ENCODE measurements around the gene TMEM86B.

Gene TMEM86B

GRCh38 chr19:55196803-55197202, 31.8 kb downstream of the TMEM86B start:
- POLR2A ChIA-PET, result interaction anchor here (0.7 kb wide), 1 partner anchor 59 kb away, joined by 3 read pairs; no protein-coding TSS in a partner anchor
- CTCF ChIA-PET, result no interaction called here
- Histone ChIP-seq H3K9me3 (ENCODE audit: control insufficient read depth, insufficient read depth, low read depth, low read length) (no peaks in the 10 kb centered on the region), H3K4me3 (ENCODE audit: low read depth, low read length) (no peak overlapping the region), H3K36me3 (ENCODE audit: control insufficient read depth in 2 of 2, insufficient read depth in 1 of 2, low read length in 2 of 2) (no peaks in the 10 kb centered on the region), H3K27ac (ENCODE audit: extremely low read depth, low read depth, low read length) (no peak overlapping the region), H3K4me1 (ENCODE audit: control insufficient read depth, insufficient read depth, low read length) (no peaks in the 10 kb centered on the region)
- TF ChIP-seq ZNF76 (tag by site-specific recombination; IDR thresholded peaks at IDR 0.05; ENCODE audit: borderline replicate concordance, low read depth) (peak; percentile 50; the same call in 1 of the 2 replicates), ZSCAN4 (tag by site-specific recombination; IDR thresholded peaks at IDR 0.05) (no peak), BCL11B (tag by site-specific recombination; IDR thresholded peaks at IDR 0.05; ENCODE audit: low read depth) (no peak)
- TF ChIP-seq, protein P1, sequence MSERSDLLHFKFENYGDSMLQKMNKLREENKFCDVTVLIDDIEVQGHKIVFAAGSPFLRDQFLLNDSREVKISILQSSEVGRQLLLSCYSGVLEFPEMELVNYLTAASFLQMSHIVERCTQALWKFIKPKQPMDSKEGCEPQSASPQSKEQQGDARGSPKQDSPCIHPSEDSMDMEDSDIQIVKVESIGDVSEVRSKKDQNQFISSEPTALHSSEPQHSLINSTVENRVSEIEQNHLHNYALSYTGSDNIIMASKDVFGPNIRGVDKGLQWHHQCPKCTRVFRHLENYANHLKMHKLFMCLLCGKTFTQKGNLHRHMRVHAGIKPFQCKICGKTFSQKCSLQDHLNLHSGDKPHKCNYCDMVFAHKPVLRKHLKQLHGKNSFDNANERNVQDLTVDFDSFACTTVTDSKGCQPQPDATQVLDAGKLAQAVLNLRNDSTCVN (tag by site-specific recombination; optimal IDR thresholded peaks at IDR 0.05), result no peak

- no peak for TF ChIP-seq ZNF747 (tag by site-specific recombination; IDR thresholded peaks at IDR 0.05)
- TF ChIP-seq ZNF416 (tag by site-specific recombination; IDR thresholded peaks at IDR 0.05), result no peak
- no peak for TF ChIP-seq ZNF510 (tag by site-specific recombination; IDR thresholded peaks at IDR 0.05; ENCODE audit: insufficient replicate concordance)
- TF ChIP-seq ZNF626 (tag by site-specific recombination; IDR thresholded peaks at IDR 0.05), result no peak
- TF ChIP-seq GLIS1 (tag by site-specific recombination; IDR thresholded peaks at IDR 0.05), result no peak
- no peak for TF ChIP-seq ZNF555 (tag by site-specific recombination; conservative IDR thresholded peaks at IDR 0.05)
- no peak for TF ChIP-seq PRDM4 (tag by site-specific recombination; IDR thresholded peaks at IDR 0.05)
Measured at GRCh38 chr19:55193481-55193880, 35.1 kb downstream of the TMEM86B start.

GRCh38 chr19:55189403-55189835, 39.1 kb downstream of the TMEM86B start:
- POLR2A ChIA-PET, result interaction anchor here (0.6 kb wide), 2 partner anchors 173 to 255 kb away, joined by 4 to 6 read pairs; no protein-coding TSS in a partner anchor
- Histone ChIP-seq H3K27ac (ENCODE audit: extremely low read depth, low read depth, low read length) (no peak overlapping the region), H3K4me1 (ENCODE audit: control insufficient read depth, insufficient read depth, low read length) (no peaks in the 10 kb centered on the region), H3K4me3 (ENCODE audit: low read depth, low read length) (no peak overlapping the region), H3K36me3 (ENCODE audit: control insufficient read depth in 2 of 2, insufficient read depth in 1 of 2, low read length in 2 of 2) (no peaks in the 10 kb centered on the region), H3K9me3 (ENCODE audit: control insufficient read depth, insufficient read depth, low read depth, low read length) (no peaks in the 10 kb centered on the region)
- TF ChIP-seq ZNF404 (tag by site-specific recombination; IDR thresholded peaks at IDR 0.05) (no peak), ZNF701 (tag by site-specific recombination; IDR thresholded peaks at IDR 0.05) (no peak), KLF7 (tag by site-specific recombination; IDR thresholded peaks at IDR 0.05; ENCODE audit: borderline replicate concordance) (no peak), ZBTB7A (tag by site-specific recombination; IDR thresholded peaks at IDR 0.05; ENCODE audit: low read depth) (no peak), ZNF560 (tag by site-specific recombination; IDR thresholded peaks at IDR 0.05; ENCODE audit: borderline replicate concordance) (no peak), ZNF354C (tag by site-specific recombination; IDR thresholded peaks at IDR 0.05; ENCODE audit: borderline replicate concordance, low read depth) (no peak), ZNF624 (tag by site-specific recombination; IDR thresholded peaks at IDR 0.05) (no peak), ZFP69B (tag by site-specific recombination; IDR thresholded peaks at IDR 0.05) (no peak), ZNF426 (tag by site-specific recombination; IDR thresholded peaks at IDR 0.05) (no peak), ZNF785 (tag by site-specific recombination; IDR thresholded peaks at IDR 0.05) (no peak), ZNF530 (tag by site-specific recombination; IDR thresholded peaks at IDR 0.05; ENCODE audit: low read depth) (no peak), ZNF2 (tag by site-specific recombination; IDR thresholded peaks at IDR 0.05) (no peak), ZNF433 (tag by site-specific recombination; IDR thresholded peaks at IDR 0.05; ENCODE audit: low read depth) (no peak), RBAK (tag by site-specific recombination; IDR thresholded peaks at IDR 0.05) (no peak), HOXD13 (CRISPR knock-in tag; IDR thresholded peaks at IDR 0.05; ENCODE audit: borderline replicate concordance) (no peak), ZBTB21 (tag by site-specific recombination; IDR thresholded peaks at IDR 0.05) (no peak)
- CTCF ChIA-PET, result interaction anchor here (0.6 to 0.7 kb wide), 4 partner anchors 53 to 1132 kb away, joined by 3 to 4 read pairs (median 3); no protein-coding TSS in a partner anchor

More at GRCh38 chr19:55193481-55193880, 35.1 kb downstream of the TMEM86B start:
- Histone ChIP-seq H3K36me3 (ENCODE audit: control insufficient read depth in 2 of 2, insufficient read depth in 1 of 2, low read length in 2 of 2) (no peaks in the 10 kb centered on the region), H3K4me3 (ENCODE audit: low read depth, low read length) (no peak overlapping the region), H3K27ac (ENCODE audit: extremely low read depth, low read depth, low read length) (no peak overlapping the region), H3K4me1 (ENCODE audit: control insufficient read depth, insufficient read depth, low read length) (no peaks in the 10 kb centered on the region), H3K9me3 (ENCODE audit: control insufficient read depth, insufficient read depth, low read depth, low read length) (no peaks in the 10 kb centered on the region)
- ChIA-PET CTCF (interaction anchor here (0.8 to 0.9 kb wide), 2 partner anchors 11 to 99 kb away, joined by 3 to 7 read pairs; no protein-coding TSS in a partner anchor), POLR2A (interaction anchor here (0.7 kb wide), 1 partner anchor 39 kb away, joined by 4 read pairs; no protein-coding TSS in a partner anchor)
